AG04449 (cell line): ENCODE results near the gene POLR3C.

Source experiments
- CTCF ChIA-PET: fragments of 350-600 bp; formaldehyde crosslinking; extraction: SDS; loops from one replicate; lab custom pipeline; 2021; ENCODE audit warnings: antibody characterized with exemption; lab: Yijun Ruan, JAX
- POLR2A ChIA-PET: fragments of 400-600, 350-600 bp; formaldehyde crosslinking; extraction: SDS; loops from one replicate; lab custom pipeline; 2020; ENCODE audit warnings: antibody characterized with exemption, inconsistent platforms; lab: Yijun Ruan, JAX
- DNase-seq: peaks from one replicate; pipeline ENCODE4 v3.0.0-alpha.2; 2010; ENCODE audit warnings: low read depth, low spot score
- H3K4me3 ChIP-seq: 2 replicates; pipeline ENCODE4 v1.5.1; 2011; ENCODE audit warnings: low read depth, mild to moderate bottlenecking, control low read depth, low read length
- TF ChIP-seq, protein P1 (sequence below): IDR thresholded peaks from one replicate; pipeline ENCODE4 v1.5.1; 2011; ENCODE audit warnings: mild to moderate bottlenecking, moderate library complexity, low read length, control low read depth, inconsistent platforms; ENCODE audit not compliant: insufficient read depth; ENCODE audit errors: missing control alignments

The POLR3C gene, protein sequence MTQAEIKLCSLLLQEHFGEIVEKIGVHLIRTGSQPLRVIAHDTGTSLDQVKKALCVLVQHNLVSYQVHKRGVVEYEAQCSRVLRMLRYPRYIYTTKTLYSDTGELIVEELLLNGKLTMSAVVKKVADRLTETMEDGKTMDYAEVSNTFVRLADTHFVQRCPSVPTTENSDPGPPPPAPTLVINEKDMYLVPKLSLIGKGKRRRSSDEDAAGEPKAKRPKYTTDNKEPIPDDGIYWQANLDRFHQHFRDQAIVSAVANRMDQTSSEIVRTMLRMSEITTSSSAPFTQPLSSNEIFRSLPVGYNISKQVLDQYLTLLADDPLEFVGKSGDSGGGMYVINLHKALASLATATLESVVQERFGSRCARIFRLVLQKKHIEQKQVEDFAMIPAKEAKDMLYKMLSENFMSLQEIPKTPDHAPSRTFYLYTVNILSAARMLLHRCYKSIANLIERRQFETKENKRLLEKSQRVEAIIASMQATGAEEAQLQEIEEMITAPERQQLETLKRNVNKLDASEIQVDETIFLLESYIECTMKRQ

DNA sequence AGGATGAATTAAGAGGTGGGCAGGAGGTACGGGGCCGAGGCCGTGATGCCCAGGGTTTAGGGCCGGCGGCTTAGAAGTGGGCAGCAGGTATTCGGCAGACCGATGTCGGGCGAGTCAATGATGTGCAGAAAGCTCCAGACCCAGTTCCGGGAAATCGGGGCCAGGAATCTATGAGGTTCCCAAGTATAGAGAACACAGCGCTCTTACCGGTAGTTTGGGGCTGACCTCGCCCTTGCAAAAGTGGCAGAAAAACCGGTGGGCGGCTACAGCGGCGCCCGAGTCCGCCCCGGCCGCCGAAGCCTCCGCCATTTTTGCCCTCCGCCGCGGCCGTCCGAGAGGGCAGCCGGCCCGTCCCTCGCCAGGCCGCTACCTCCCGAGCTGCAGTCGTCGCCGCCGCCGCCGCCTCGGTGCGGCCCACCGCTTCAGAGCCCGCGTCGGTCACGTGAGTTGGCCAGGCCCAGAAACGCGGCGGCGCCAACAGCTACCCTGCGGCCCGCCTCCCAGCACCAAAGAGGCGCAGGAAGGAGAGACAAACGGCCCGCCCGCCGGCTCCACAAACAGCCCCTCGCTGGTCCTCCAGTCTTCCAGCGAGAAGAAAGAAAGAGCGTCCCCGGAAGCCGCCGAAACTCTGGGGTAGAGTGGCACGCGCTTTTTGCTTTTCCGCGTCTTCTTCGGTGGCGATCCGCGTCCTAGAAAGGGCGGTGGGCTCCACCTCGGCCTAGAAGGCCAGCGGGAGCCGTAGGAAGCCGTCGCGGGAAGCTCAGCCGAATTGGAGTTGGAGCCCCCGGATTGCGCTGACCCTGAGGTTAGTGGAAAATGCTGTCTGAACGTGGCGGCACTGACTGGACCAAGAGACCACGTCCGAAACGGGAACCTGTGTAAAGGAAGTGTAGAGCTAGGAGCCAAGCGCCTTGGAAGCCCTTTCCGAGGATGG is at the start of gene POLR3C, which contains the start of gene RNF115:
Gene POLR3C (plus strand): TSS at position 636 of the 934 bp plus-strand sequence. CDS start 1,577 bp downstream, outside the sequence.
Gene RNF115 (minus strand): TSS at position 531 of the 934 bp plus-strand sequence. CDS start 222 bp downstream, at position 309.
- ChIA-PET POLR2A (interaction anchor here (0.5 to 1.7 kb wide), 6 partner anchors 22 to 110 kb away, joined by 3 to 17 read pairs (median 6); partner anchors contain the start of genes NUDT17 and PIAS3), CTCF (interaction anchor here (0.8 to 8.6 kb wide), 4 partner anchors 23 to 103 kb away, joined by 3 to 136 read pairs (median 8); partner anchors contain the start of gene NUDT17)

DNA sequence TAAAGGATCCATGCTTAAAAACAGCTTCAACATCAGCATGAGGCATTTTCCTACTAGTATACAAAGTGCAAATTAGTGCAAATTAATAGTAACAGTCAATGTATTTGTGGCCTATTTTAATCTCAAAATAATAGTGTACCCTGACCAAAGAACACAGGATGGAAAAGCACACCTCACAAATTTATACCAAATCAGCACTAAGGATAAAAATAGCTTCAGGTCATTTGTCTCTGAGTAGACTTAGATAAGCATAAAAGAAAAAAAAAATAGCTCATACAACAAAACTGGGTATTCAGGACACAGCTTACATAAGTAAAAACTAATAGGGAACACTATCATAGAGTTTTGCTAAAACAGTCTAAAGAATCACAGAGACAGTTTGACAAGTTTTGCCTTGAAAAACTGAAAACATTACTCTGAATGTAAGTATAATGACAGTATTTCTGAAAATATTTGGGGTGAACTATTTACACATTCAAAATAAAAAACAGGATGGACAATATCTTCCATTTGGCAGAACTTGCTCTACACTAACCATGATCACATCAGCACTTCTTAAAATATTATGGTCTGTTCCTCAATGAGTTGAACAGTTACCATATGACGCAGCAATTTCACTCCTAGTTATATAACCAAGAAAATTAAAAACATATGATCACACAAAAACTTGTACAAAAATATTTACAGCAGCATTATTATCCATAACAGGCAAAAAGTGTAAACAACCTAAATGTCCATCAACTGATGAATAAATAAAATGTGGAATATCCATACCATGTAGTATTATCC is 46.4 kb upstream of the POLR3C start:
- no peak overlapping the region for H3K4me3 ChIP-seq
- TF ChIP-seq, protein P1, sequence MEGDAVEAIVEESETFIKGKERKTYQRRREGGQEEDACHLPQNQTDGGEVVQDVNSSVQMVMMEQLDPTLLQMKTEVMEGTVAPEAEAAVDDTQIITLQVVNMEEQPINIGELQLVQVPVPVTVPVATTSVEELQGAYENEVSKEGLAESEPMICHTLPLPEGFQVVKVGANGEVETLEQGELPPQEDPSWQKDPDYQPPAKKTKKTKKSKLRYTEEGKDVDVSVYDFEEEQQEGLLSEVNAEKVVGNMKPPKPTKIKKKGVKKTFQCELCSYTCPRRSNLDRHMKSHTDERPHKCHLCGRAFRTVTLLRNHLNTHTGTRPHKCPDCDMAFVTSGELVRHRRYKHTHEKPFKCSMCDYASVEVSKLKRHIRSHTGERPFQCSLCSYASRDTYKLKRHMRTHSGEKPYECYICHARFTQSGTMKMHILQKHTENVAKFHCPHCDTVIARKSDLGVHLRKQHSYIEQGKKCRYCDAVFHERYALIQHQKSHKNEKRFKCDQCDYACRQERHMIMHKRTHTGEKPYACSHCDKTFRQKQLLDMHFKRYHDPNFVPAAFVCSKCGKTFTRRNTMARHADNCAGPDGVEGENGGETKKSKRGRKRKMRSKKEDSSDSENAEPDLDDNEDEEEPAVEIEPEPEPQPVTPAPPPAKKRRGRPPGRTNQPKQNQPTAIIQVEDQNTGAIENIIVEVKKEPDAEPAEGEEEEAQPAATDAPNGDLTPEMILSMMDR = no peak
- ChIA-PET CTCF (interaction anchor here (1.4 kb wide), 1 partner anchor 68 kb away, joined by 4 read pairs; the partner anchor contains the start of gene NUDT17), POLR2A (no interaction called here)
- DNase-seq = no peak

More for the DNA sequence above, at the start of gene POLR3C, which contains the start of gene RNF115:
- TF ChIP-seq, protein P1 = no peak
- peak; percentile 36 for DNase-seq
- peak within 1 kb of the TSS; percentile 82 for H3K4me3 ChIP-seq

DNA sequence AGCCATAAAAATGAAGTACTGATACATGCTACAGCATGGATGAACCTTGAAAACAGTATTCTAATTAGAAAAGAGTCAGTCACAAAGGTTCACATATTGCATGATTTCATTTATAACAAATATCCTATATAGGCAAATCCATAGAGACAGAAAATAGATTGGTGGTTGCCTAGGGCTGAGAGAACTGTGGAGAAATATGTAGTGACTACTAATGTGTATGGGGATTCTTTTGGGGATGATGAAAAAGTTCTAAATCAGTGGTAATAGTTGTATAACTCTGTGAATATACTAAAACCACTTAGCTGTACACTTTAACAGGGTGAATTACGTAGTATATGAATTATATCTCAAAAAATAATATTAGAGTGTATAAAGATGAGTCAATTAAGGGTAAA is 45.9 kb upstream of the POLR3C start:
- CTCF ChIA-PET = interaction anchor here (1.4 kb wide), 1 partner anchor 67 kb away, joined by 4 read pairs; the partner anchor contains the start of gene NUDT17

DNA sequence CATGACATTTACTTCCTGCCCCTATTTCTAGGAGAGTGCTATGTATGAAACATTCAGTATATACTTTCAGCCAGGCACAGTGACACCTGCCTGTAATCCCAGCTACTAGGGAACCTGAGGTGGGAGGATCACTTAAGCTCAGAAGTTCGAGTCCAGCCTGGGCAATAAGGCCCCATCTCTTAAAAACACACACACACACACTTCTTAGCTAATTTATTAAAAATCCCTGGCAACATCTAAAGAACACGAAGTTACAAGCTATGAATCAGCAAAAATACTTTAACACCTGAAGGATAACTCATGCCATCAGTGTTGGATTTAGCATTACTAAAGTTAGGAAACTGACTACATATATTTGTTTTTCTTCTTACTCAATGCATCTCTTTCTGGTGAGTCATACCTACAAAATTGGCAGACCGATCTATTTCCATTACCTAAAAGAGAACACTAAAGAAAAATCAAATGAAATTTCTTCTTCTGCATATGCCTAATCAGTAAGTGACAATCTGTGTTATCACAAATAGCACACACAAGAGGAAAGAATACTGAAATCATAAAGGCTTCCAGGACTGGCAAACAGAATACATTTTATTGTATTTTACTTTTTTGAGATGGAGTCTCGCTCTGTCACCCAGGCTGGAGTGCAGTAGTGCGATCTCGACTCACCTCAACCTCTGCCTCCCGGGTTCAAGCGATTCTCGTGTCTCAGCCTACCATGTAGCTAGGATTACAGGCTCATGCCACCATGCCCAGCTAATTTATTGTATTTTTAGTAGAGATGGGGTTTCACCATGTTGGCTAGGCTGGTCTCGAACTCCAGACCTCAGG is 41.5 kb upstream of the POLR3C start:
- TF ChIP-seq, protein P1 = no peak
- DNase-seq = peak; percentile 69
- POLR2A ChIA-PET = interaction anchor here (0.6 kb wide), 1 partner anchor 31 kb away, joined by 6 read pairs; no protein-coding TSS in a partner anchor
- CTCF ChIA-PET = interaction anchor here (2.5 kb wide), 1 partner anchor 62 kb away, joined by 8 read pairs; no protein-coding TSS in a partner anchor
- no peak overlapping the region for H3K4me3 ChIP-seq

More for the DNA sequence above, 45.9 kb upstream of the POLR3C start:
- H3K4me3 ChIP-seq = no peak overlapping the region
- no peak for DNase-seq
- POLR2A ChIA-PET = no interaction called here
- TF ChIP-seq, protein P1 = no peak
